Measurements from ENCODE around the gene AKR1C2.
"Not testable (repeated sequence)": the region's sequence is repeated elsewhere in the genome, so short reads cannot be mapped to it uniquely, and the experiment has no call there.

- not testable (repeated sequence) for TF ChIP-seq CTCF (conservative IDR thresholded peaks at IDR 0.05); EZH2 (IDR thresholded peaks at IDR 0.05; ENCODE audit: low read depth)
Observed at GRCh38 chr10:5021624-5022290, 18.1 kb upstream of the AKR1C2 start.
